CD4-positive, alpha-beta T cell (primary cell): ENCODE data around the gene CFAP54. TPM values are rescaled to one million over a fixed set of nuclear protein-coding genes. Genes with fewer than 3 reads are reported as not detected.

Experiments
- ATAC-seq: fragments of 200-7000 bp; cut with Tn5 transposase; one replicate; pipeline ENCODE4 v1.10.0; 2022; ENCODE audit warnings: mild to moderate bottlenecking; ENCODE audit not compliant: poor library complexity
- CTCF ChIA-PET: fragments of 350-600 bp; sonication (Branson Sonifier 250); formaldehyde crosslinking; loops from one replicate; lab custom pipeline; 2021; ENCODE audit warnings: antibody characterized with exemption, inconsistent platforms; lab: Charles Lee
- POLR2A ChIA-PET: fragments of 350-600 bp; sonication (Branson Sonifier 250); formaldehyde crosslinking; loops from one replicate; lab custom pipeline; 2021; ENCODE audit warnings: antibody characterized with exemption, inconsistent platforms; lab: Charles Lee
- DNase-seq, 14 experiments: peaks; one replicate each; pipeline ENCODE4 v3.0.0-alpha.2; 2013 to 2020; ENCODE audit warnings: mixed read lengths in 2 of 14
- H3K27ac ChIP-seq, 2 donors: one replicate each; pipeline versions ENCODE4 v1.5.1 to v1.7.0; 2013; ENCODE audit warnings: low read length in 2 of 2, low read depth in 1 of 2, mild to moderate bottlenecking in 1 of 2
- H3K27me3 ChIP-seq, 2 experiments: 1 replicate in 1 of 2; 2 replicates in 1 of 2; pipeline versions ENCODE4 v1.6.1 to v1.7.0; 2013; ENCODE audit warnings: low read length in 2 of 2, control low read depth in 1 of 2, mild to moderate bottlenecking in 1 of 2, moderate library complexity in 1 of 2; ENCODE audit not compliant: insufficient read depth in 2 of 2, control insufficient read depth in 1 of 2
- H3K36me3 ChIP-seq: one replicate; pipeline ENCODE4 v1.6.1; 2013; ENCODE audit warnings: low read length, control low read depth; ENCODE audit not compliant: insufficient read depth
- H3K4me1 ChIP-seq: one replicate; pipeline ENCODE4 v1.6.1; 2013; ENCODE audit warnings: low read length, control low read depth; ENCODE audit not compliant: insufficient read depth
- H3K4me3 ChIP-seq: one replicate; pipeline ENCODE4 v1.5.1; 2013; ENCODE audit warnings: mild to moderate bottlenecking, low read length, moderate library complexity
- H3K9me3 ChIP-seq, 2 experiments: 1 replicate in 1 of 2; 2 replicates in 1 of 2; pipeline versions ENCODE4 v1.6.1 to v1.7.0; 2013; ENCODE audit warnings: low read length in 2 of 2, mild to moderate bottlenecking in 2 of 2, control low read depth in 1 of 2, moderate library complexity in 1 of 2; ENCODE audit not compliant: control insufficient read depth in 1 of 2, insufficient read depth in 1 of 2
- H3K27ac Mint-ChIP-seq: one replicate; pipeline ENCODE4 v1.8.0; 2020; ENCODE audit warnings: mixed read lengths
- H3K27me3 Mint-ChIP-seq: one replicate; pipeline ENCODE4 v1.8.0; 2021; ENCODE audit warnings: mixed read lengths
- H3K36me3 Mint-ChIP-seq: one replicate; pipeline ENCODE4 v1.8.0; 2021; ENCODE audit warnings: low read depth, mixed read lengths
- H3K4me1 Mint-ChIP-seq: one replicate; pipeline ENCODE4 v1.8.0; 2021; ENCODE audit warnings: low read depth, mixed read lengths
- H3K4me3 Mint-ChIP-seq: one replicate; pipeline ENCODE4 v1.8.0; 2020; ENCODE audit warnings: mild to moderate bottlenecking, mixed read lengths
- H3K9me3 Mint-ChIP-seq: one replicate; pipeline ENCODE4 v1.8.0; 2020; ENCODE audit warnings: mixed read lengths
- intact Hi-C, 2 experiments: fragments of 100-400 bp; cut with DNase I in 1 of 2; cut with micrococcal nuclease in 1 of 2; formaldehyde crosslinking; loops; one replicate each; pipeline versions ENCODE4 v1.15.1 to v1.9.0; 2023 to 2025; cut with DNase I, micrococcal nuclease
- total RNA-seq, 174 experiments: library from RNA in 2 of 174; stranded (reverse) in 2 of 174; gene quantifications; one replicate each; pipeline ENCODE4 v1.2.3 and lab custom pipeline; 2021 to 2026
- TF ChIP-seq, protein P1 (sequence below): fragments of 200-600 bp; IDR thresholded peaks from one replicate; pipeline ENCODE4 v1.8.0; 2022; ENCODE audit warnings: antibody characterized with exemption, mild to moderate bottlenecking

Gene CFAP54
- total RNA-seq, 2 experiments from 2014 or later: 0.20 to 0.22 TPM

DNA sequence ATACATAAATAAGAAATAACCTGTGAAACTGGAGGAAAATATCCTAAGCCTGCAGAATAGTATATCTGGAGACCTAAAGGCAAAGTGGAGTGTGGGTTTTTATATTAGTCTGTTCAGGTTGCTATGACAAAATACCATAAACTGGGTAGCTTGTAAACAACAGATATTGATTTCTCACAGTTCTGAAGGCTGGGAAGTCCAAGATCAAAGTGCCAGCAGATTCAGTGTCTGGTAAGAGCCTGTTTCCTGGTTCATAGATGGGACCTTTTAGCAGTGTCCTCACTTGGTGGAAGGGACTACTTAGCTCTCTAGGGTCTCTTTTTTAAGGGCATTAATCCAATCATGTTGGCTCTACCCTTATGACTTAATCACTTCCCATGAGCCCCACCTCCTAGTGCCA lies 392.2 kb downstream of the CFAP54 start:
- DNase-seq (no peak), ATAC-seq (no peak)
- Mint-ChIP-seq H3K4me1 (no peaks in the 10 kb centered on the region), H3K9me3 (peaks cover 3% of the 10 kb centered on the region), H3K4me3 (no peak overlapping the region), H3K36me3 (no peaks in the 10 kb centered on the region), H3K27me3 (peaks cover 7% of the 10 kb centered on the region), H3K27ac (no peak overlapping the region)
- ChIA-PET CTCF (no interaction called here), POLR2A (no interaction called here)
- H3K9me3 ChIP-seq: no peaks in the 10 kb centered on the region
- intact Hi-C loops: no loop called here
- H3K27me3 ChIP-seq: no peaks in the 10 kb centered on the region
- H3K27ac ChIP-seq: no peak overlapping the region
- H3K4me1 ChIP-seq: no peaks in the 10 kb centered on the region
- H3K4me3 ChIP-seq: no peak overlapping the region
- H3K36me3 ChIP-seq: no peaks in the 10 kb centered on the region
- TF ChIP-seq, protein P1, sequence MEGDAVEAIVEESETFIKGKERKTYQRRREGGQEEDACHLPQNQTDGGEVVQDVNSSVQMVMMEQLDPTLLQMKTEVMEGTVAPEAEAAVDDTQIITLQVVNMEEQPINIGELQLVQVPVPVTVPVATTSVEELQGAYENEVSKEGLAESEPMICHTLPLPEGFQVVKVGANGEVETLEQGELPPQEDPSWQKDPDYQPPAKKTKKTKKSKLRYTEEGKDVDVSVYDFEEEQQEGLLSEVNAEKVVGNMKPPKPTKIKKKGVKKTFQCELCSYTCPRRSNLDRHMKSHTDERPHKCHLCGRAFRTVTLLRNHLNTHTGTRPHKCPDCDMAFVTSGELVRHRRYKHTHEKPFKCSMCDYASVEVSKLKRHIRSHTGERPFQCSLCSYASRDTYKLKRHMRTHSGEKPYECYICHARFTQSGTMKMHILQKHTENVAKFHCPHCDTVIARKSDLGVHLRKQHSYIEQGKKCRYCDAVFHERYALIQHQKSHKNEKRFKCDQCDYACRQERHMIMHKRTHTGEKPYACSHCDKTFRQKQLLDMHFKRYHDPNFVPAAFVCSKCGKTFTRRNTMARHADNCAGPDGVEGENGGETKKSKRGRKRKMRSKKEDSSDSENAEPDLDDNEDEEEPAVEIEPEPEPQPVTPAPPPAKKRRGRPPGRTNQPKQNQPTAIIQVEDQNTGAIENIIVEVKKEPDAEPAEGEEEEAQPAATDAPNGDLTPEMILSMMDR: no peak

DNA sequence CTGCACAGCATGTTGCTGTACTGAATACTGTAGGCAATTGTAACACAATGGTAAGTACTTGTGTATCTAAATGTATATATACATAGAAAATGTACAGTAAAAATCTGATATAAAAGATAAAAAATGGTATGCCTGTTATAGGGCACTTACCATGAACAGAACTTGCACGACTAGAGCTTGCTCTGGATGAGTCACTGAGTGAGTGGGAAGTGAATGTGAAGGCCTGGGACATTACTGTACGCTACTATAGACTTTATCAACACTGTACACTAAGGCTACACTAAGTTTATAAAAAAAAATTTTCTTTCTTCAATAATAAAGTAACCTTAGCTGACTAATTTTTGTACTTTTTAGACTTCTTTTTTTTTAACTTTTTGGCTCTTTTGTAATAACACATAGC lies 393.5 kb downstream of the CFAP54 start:
- H3K4me1 ChIP-seq: no peaks in the 10 kb centered on the region
- intact Hi-C loops: no loop called here
- no peaks in the 10 kb centered on the region for H3K27me3 ChIP-seq
- no peaks in the 10 kb centered on the region for H3K36me3 Mint-ChIP-seq
- H3K27ac ChIP-seq: no peak overlapping the region
- TF ChIP-seq, protein P1: no peak
- CTCF ChIA-PET: no interaction called here
- peaks cover 7% of the 10 kb centered on the region for H3K27me3 Mint-ChIP-seq
- no peaks in the 10 kb centered on the region for H3K9me3 ChIP-seq
- H3K4me1 Mint-ChIP-seq: no peaks in the 10 kb centered on the region
- peaks cover 3% of the 10 kb centered on the region for H3K9me3 Mint-ChIP-seq
- no peak overlapping the region for H3K4me3 ChIP-seq
- no peaks in the 10 kb centered on the region for H3K36me3 ChIP-seq
- H3K27ac Mint-ChIP-seq: no peak overlapping the region
- no peak for ATAC-seq
- DNase-seq: no peak
- POLR2A ChIA-PET: no interaction called here
- no peak overlapping the region for H3K4me3 Mint-ChIP-seq

DNA sequence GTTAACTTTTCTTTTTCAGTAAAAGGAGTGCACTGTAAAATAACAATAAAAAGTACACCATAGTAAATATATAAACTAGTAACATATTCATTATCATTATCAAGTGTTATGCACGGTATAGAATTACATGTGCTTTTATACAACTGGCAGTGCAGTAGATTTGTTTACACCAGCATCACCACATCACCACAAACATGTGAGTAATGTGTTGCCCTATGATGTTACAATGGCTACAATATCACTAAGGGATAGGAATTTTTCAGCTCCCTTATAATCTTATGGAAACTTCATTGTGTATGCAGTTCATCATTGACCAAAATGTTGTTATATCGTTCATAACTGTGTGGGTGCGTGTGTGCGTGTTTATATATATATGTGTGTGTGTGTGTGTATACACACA lies 394.2 kb downstream of the CFAP54 start:
- CTCF ChIA-PET: no interaction called here
- H3K4me1 Mint-ChIP-seq: no peaks in the 10 kb centered on the region
- no peaks in the 10 kb centered on the region for H3K9me3 ChIP-seq

More for the DNA sequence above, 394.2 kb downstream of the CFAP54 start:
- Histone ChIP-seq H3K36me3 (no peaks in the 10 kb centered on the region), H3K27me3 (no peaks in the 10 kb centered on the region), H3K27ac (no peak overlapping the region), H3K4me3 (no peak overlapping the region), H3K4me1 (no peaks in the 10 kb centered on the region)
- ATAC-seq: no peak
- TF ChIP-seq, protein P1: no peak
- Mint-ChIP-seq H3K36me3 (no peaks in the 10 kb centered on the region), H3K27me3 (peaks cover 7% of the 10 kb centered on the region), H3K9me3 (peaks cover 3% of the 10 kb centered on the region), H3K27ac (no peak overlapping the region), H3K4me3 (no peak overlapping the region)
- no peak for DNase-seq
- intact Hi-C loops: no loop called here
- POLR2A ChIA-PET: interaction anchor here (0.6 kb wide), 1 partner anchor 304 kb away, joined by 3 read pairs; no protein-coding TSS in a partner anchor
